Tibial nerve (tissue), 4 donors: ENCODE results near the gene MOSMO. TPM values are rescaled to one million over a fixed set of nuclear protein-coding genes. Genes with fewer than 3 reads are reported as not detected.

Experiments used
- DNase-seq, 2 donors: peaks; one replicate each; pipeline ENCODE4 v3.0.0-alpha.2; 2019; ENCODE audit warnings: low spot score in 2 of 2
- H3K27ac ChIP-seq, 4 donors: fragments of 200-600 bp; sonication (generic) in 3 of 4; one replicate each; pipeline ENCODE4 v1.5.1; 2017 to 2019; ENCODE audit warnings: mild to moderate bottlenecking in 1 of 4
- H3K27me3 ChIP-seq, 2 donors: fragments of 200-600 bp; sonication (generic) in 1 of 2; one replicate each; pipeline versions ENCODE4 v1.5.1 to v1.6.0; 2017 to 2019
- H3K36me3 ChIP-seq, 3 donors: fragments of 200-600 bp; sonication (generic); one replicate each; pipeline ENCODE4 v1.5.1; 2018 to 2019
- H3K4me1 ChIP-seq, 4 donors: fragments of 200-600 bp; sonication (generic) in 3 of 4; one replicate each; pipeline ENCODE4 v1.5.1; 2017 to 2019
- H3K4me3 ChIP-seq, 4 donors: fragments of 200-600 bp; sonication (generic) in 3 of 4; one replicate each; pipeline ENCODE4 v1.5.1; 2017 to 2019; ENCODE audit warnings: mild to moderate bottlenecking in 1 of 4, moderate library complexity in 1 of 4
- H3K9me3 ChIP-seq, 4 donors: fragments of 200-600 bp; sonication (generic) in 3 of 4; one replicate each; pipeline ENCODE4 v1.5.1; 2017 to 2019
- CTCF ChIP-seq, 5 experiments: fragments of 200-600 bp in 3 of 5; fragments of 450-650 bp in 2 of 5; sonication (generic) in 3 of 5; IDR thresholded peaks; one replicate each; pipeline ENCODE4 v1.5.1; 2016 to 2019; ENCODE audit warnings: antibody characterized with exemption in 5 of 5, mild to moderate bottlenecking in 3 of 5, moderate library complexity in 2 of 5
- EP300 ChIP-seq, 2 donors: sonication (generic); formaldehyde crosslinking; IDR thresholded peaks; one replicate each; pipeline ENCODE4 v1.6.1; 2017; ENCODE audit warnings: antibody characterized with exemption in 2 of 2, mild to moderate bottlenecking in 1 of 2
- POLR2A ChIP-seq, 2 donors: fragments of 450-650 bp; IDR thresholded peaks; one replicate each; pipeline ENCODE4 v1.6.1; 2017; ENCODE audit warnings: antibody characterized with exemption in 2 of 2, mild to moderate bottlenecking in 2 of 2, moderate library complexity in 2 of 2
- WGBS, 2 donors: methylation state at CpG; one replicate each; pipeline ENCODE4 v1.1.5; 2018; 5-methylcytosine and 5-hydroxymethylcytosine counted together
- total RNA-seq, 4 donors: library from RNA; depleted of rRNA; stranded (reverse); fragments of >200 nt; gene quantifications; one replicate each; pipeline ENCODE4 v1.1.0, GENCODE V29; 2016

The MOSMO gene
- total RNA-seq, 4 donors from 2014 or later = 19.3 to 33.6 (median 26.0) TPM

GRCh38 chr16:21985524-21985923 is 22.4 kb upstream of the MOSMO start:
- Histone ChIP-seq H3K36me3 (peaks cover 0 to 61% (median 27%) of the 10 kb centered on the region in 3 donors), H3K27me3 (no peaks in the 10 kb centered on the region), H3K4me1 (peaks cover 0 to 20% (median 0%) of the 10 kb centered on the region in 4 donors), H3K9me3 (no peaks in the 10 kb centered on the region), H3K27ac (no peak overlapping the region), H3K4me3 (no peak overlapping the region)
- DNase-seq = no peak
- no peak for TF ChIP-seq EP300 (IDR thresholded peaks at IDR 0.05)
- no peak for TF ChIP-seq CTCF (IDR thresholded peaks at IDR 0.05)
- no peak for TF ChIP-seq POLR2A (IDR thresholded peaks at IDR 0.05)

GRCh38 chr16:21986692-21987246 is 21.1 kb upstream of the MOSMO start:
- H3K36me3 ChIP-seq = peaks cover 0 to 49% (median 14%) of the 10 kb centered on the region in 3 donors
- DNase-seq = no peak
- H3K4me1 ChIP-seq = peaks cover 0 to 20% (median 0%) of the 10 kb centered on the region in 4 donors
- TF ChIP-seq EP300 (IDR thresholded peaks at IDR 0.05) (no peak), CTCF (IDR thresholded peaks at IDR 0.05) (no peak), POLR2A (IDR thresholded peaks at IDR 0.05) (no peak)
- H3K9me3 ChIP-seq = no peaks in the 10 kb centered on the region
- H3K27ac ChIP-seq = peak overlapping the region in 2 of 4 donors; percentile 2 to 33
- no peak overlapping the region for H3K4me3 ChIP-seq
- no peaks in the 10 kb centered on the region for H3K27me3 ChIP-seq
- 67 to 80% methylated on average over 4 of the region's 4 CpGs for WGBS, 2 donors

- Histone ChIP-seq H3K27ac (peak overlapping the region in 1 of 4 donors; percentile 2), H3K36me3 (peaks cover 0 to 41% (median 7%) of the 10 kb centered on the region in 3 donors), H3K27me3 (no peaks in the 10 kb centered on the region), H3K4me1 (peaks cover 0 to 20% (median 0%) of the 10 kb centered on the region in 4 donors), H3K4me3 (no peak overlapping the region), H3K9me3 (no peaks in the 10 kb centered on the region)
- DNase-seq = no peak
- 55 to 74% methylated on average over 2 of the region's 2 CpGs for WGBS, 2 donors
- no peak for TF ChIP-seq POLR2A (IDR thresholded peaks at IDR 0.05)
- TF ChIP-seq EP300 (IDR thresholded peaks at IDR 0.05) = no peak
- TF ChIP-seq CTCF (IDR thresholded peaks at IDR 0.05) = no peak
Observed at GRCh38 chr16:21987498-21987897, 20.4 kb upstream of the MOSMO start.

GRCh38 chr16:21989133-21989532 is 18.8 kb upstream of the MOSMO start:
- no peak for DNase-seq
- peaks cover 0 to 20% (median 0%) of the 10 kb centered on the region in 4 donors for H3K4me1 ChIP-seq
- TF ChIP-seq EP300 (IDR thresholded peaks at IDR 0.05) = no peak
- no peak for TF ChIP-seq POLR2A (IDR thresholded peaks at IDR 0.05)
- TF ChIP-seq CTCF (IDR thresholded peaks at IDR 0.05) = no peak
- no peaks in the 10 kb centered on the region for H3K9me3 ChIP-seq
- no peak overlapping the region for H3K27ac ChIP-seq
- no peaks in the 10 kb centered on the region for H3K27me3 ChIP-seq
- 67 to 69% methylated on average over 5 of the region's 5 CpGs for WGBS, 2 donors
- H3K4me3 ChIP-seq = no peak overlapping the region
- H3K36me3 ChIP-seq = peaks cover 0 to 25% (median 0%) of the 10 kb centered on the region in 3 donors

GRCh38 chr16:21989751-21990150 is 18.2 kb upstream of the MOSMO start:
- no peak for DNase-seq
- TF ChIP-seq EP300 (IDR thresholded peaks at IDR 0.05) (no peak), POLR2A (IDR thresholded peaks at IDR 0.05) (no peak), CTCF (IDR thresholded peaks at IDR 0.05) (no peak)
- Histone ChIP-seq H3K36me3 (peaks cover 0 to 19% (median 0%) of the 10 kb centered on the region in 3 donors), H3K4me3 (no peak overlapping the region), H3K9me3 (no peaks in the 10 kb centered on the region), H3K4me1 (peaks cover 0 to 20% (median 0%) of the 10 kb centered on the region in 4 donors), H3K27ac (no peak overlapping the region), H3K27me3 (no peaks in the 10 kb centered on the region)
- whole genome bisulfite sequencing, 2 donors = 94 to 96% methylated on average over 2 of the region's 2 CpGs
